ENCODE results near the gene FARP1. TPM values are rescaled to one million over a fixed set of nuclear protein-coding genes. Genes with fewer than 3 reads are reported as not detected.

The FARP1 gene
- total and polyA plus RNA-seq, 10 of the 15 experiments (the other 5 are each of a cell fraction or from before 2014, with no cell fraction given): 0.17 to 6.9 (median 0.68) TPM

- SMC1A ChIA-PET (ENCODE audit: uncharacterized antibody, unreplicated experiment): interaction anchor here (1.4 to 1.5 kb wide), 2 partner anchors 20 to 31 kb away, joined by 3 to 5 read pairs; no protein-coding TSS in a partner anchor
- RAD21 ChIA-PET (ENCODE audit: unreplicated experiment): no interaction called here
- POLR2A ChIA-PET: no interaction called here
- FAIRE-seq (no peak), ATAC-seq (no peak), DNase-seq (ENCODE audit: low read depth, low spot score) (no peak)
- Histone ChIP-seq H3K36me3 (ENCODE audit: control insufficient read depth in 2 of 2, insufficient read depth in 2 of 2, low read length in 1 of 2) (no peaks in the 10 kb centered on the region; a peak in 1 of 4 replicates), H3K27ac (ENCODE audit: control insufficient read depth, insufficient read depth) (no peak overlapping the region), H3K4me3 (no peak overlapping the region), H3K4me1 (ENCODE audit: control insufficient read depth, insufficient read depth, low read length) (no peaks in the 10 kb centered on the region), H3K27me3 (replicated peaks in 1 of 2; ENCODE audit: control insufficient read depth in 2 of 2, insufficient read depth in 2 of 2, low read length in 1 of 2) (no peaks in the 10 kb centered on the region; a peak in 1 of 4 replicates), H2AFZ (ENCODE audit: control insufficient read depth, low read depth, low read length) (no peak overlapping the region), H3K9ac (ENCODE audit: control insufficient read depth, insufficient read depth, low read length) (no peak overlapping the region), H4K20me1 (ENCODE audit: control insufficient read depth, insufficient read depth) (no peaks in the 10 kb centered on the region), H3K79me2 (ENCODE audit: control insufficient read depth, insufficient read depth, low read length) (no peaks in the 10 kb centered on the region), H3K9me3 (replicated peaks; ENCODE audit: control insufficient read depth, insufficient read depth, low read length) (no peaks in the 10 kb centered on the region), H3K4me2 (ENCODE audit: control insufficient read depth, insufficient read depth) (no peak overlapping the region)
- WGBS (ENCODE audit: insufficient coverage, insufficient replicate concordance, low lambda C conversion rate, missing lambda C conversion rate): 10% methylated on average over 5 of the region's 5 CpGs
- intact Hi-C loops (cut with micrococcal nuclease; ENCODE audit: unreplicated experiment): loop anchor here (10.0 kb wide), 1 partner anchor 240 kb away; the partner anchor contains the start of gene FARP1
- in situ Hi-C loops (cut with MboI): no loop called here
- BruUV-seq (replicated peaks): no TSS peak
- TF ChIP-seq RUNX3 (IDR thresholded peaks at IDR 0.05; ENCODE audit: low read length) (no peak), KLF5 (IDR thresholded peaks at IDR 0.05; ENCODE audit: partially characterized antibody) (no peak)
- CTCF ChIA-PET: no interaction called here
Observed at GRCh38 chr13:98384739-98385138, 241.8 kb downstream of the FARP1 start.

GRCh38 chr13:98385606-98386005, 242.7 kb downstream of the FARP1 start:
- ATAC-seq (no peak), DNase-seq (ENCODE audit: low read depth, low spot score) (no peak), FAIRE-seq (no peak)
- ChIA-PET CTCF (interaction anchor here (0.7 to 1.2 kb wide), 3 partner anchors 13 to 1330 kb away, joined by 3 to 4 read pairs (median 3); no protein-coding TSS in a partner anchor), SMC1A (ENCODE audit: uncharacterized antibody, unreplicated experiment) (interaction anchor here (1.1 to 1.5 kb wide), 3 partner anchors 14 to 31 kb away, joined by 3 to 5 read pairs (median 4); no protein-coding TSS in a partner anchor), POLR2A (no interaction called here), RAD21 (ENCODE audit: unreplicated experiment) (interaction anchor here (1.0 kb wide), 1 partner anchor 242 kb away, joined by 4 read pairs; no protein-coding TSS in a partner anchor)
- Histone ChIP-seq H3K79me2 (ENCODE audit: control insufficient read depth, insufficient read depth, low read length) (no peaks in the 10 kb centered on the region), H3K36me3 (ENCODE audit: control insufficient read depth in 2 of 2, insufficient read depth in 2 of 2, low read length in 1 of 2) (no peaks in the 10 kb centered on the region; a peak in 1 of 4 replicates), H3K9ac (ENCODE audit: control insufficient read depth, insufficient read depth, low read length) (no peak overlapping the region), H3K9me3 (replicated peaks; ENCODE audit: control insufficient read depth, insufficient read depth, low read length) (no peaks in the 10 kb centered on the region), H3K4me2 (ENCODE audit: control insufficient read depth, insufficient read depth) (no peak overlapping the region), H3K27ac (ENCODE audit: control insufficient read depth, insufficient read depth) (no peak overlapping the region), H4K20me1 (ENCODE audit: control insufficient read depth, insufficient read depth) (no peaks in the 10 kb centered on the region), H3K27me3 (replicated peaks in 1 of 2; ENCODE audit: control insufficient read depth in 2 of 2, insufficient read depth in 2 of 2, low read length in 1 of 2) (no peaks in the 10 kb centered on the region; a peak in 1 of 4 replicates), H2AFZ (ENCODE audit: control insufficient read depth, low read depth, low read length) (no peak overlapping the region), H3K4me3 (no peak overlapping the region), H3K4me1 (ENCODE audit: control insufficient read depth, insufficient read depth, low read length) (no peaks in the 10 kb centered on the region)
- TF ChIP-seq TAF1 (IDR thresholded peaks at IDR 0.05; ENCODE audit: borderline replicate concordance, low read depth, low read length) (no peak), RFX5 (IDR thresholded peaks at IDR 0.05; ENCODE audit: low read depth, low read length) (no peak), POLR2A (IDR thresholded peaks at IDR 0.05; ENCODE audit: low read depth, low read length) (no peak), ZNF207 (IDR thresholded peaks at IDR 0.05; ENCODE audit: borderline replicate concordance) (no peak), ZNF622 (IDR thresholded peaks at IDR 0.05) (no peak), SMAD5 (IDR thresholded peaks at IDR 0.05; ENCODE audit: low read depth) (no peak), ELK1 (IDR thresholded peaks at IDR 0.05; ENCODE audit: low read depth, low read length) (no peak), WRNIP1 (IDR thresholded peaks at IDR 0.05; ENCODE audit: borderline replicate concordance, low read depth, low read length) (no peak), FOXM1 (IDR thresholded peaks at IDR 0.05; ENCODE audit: low read depth, low read length) (no peak)
- intact Hi-C loops (cut with micrococcal nuclease; ENCODE audit: unreplicated experiment) (loop anchor here (10.0 kb wide), 1 partner anchor 241 kb away; the partner anchor contains the start of gene FARP1), in situ Hi-C loops (cut with MboI) (no loop called here)
- BruUV-seq (replicated peaks): no TSS peak
- 66% methylated on average over 10 of the region's 10 CpGs for WGBS (ENCODE audit: insufficient coverage, insufficient replicate concordance, low lambda C conversion rate, missing lambda C conversion rate)
